DOHH2 (cell line): ENCODE results near the gene GP9.

Experiments
- CTCF ChIP-seq: fragments of 200-600 bp; sonication (generic); IDR thresholded peaks from one replicate; pipeline ENCODE4 v1.5.1; 2014; ENCODE audit warnings: antibody characterized with exemption, mild to moderate bottlenecking, low read depth, low read length; ENCODE audit not compliant: poor library complexity, severe bottlenecking
- EZH2phosphoT487 ChIP-seq: fragments of 200-600 bp; sonication (generic); IDR thresholded peaks from 2 replicates; pipeline ENCODE4 v1.6.1; 2017; ENCODE audit warnings: borderline replicate concordance, mild to moderate bottlenecking, antibody characterized with exemption, low read length, moderate library complexity, mixed read lengths

- TF ChIP-seq CTCF (no peak), EZH2phosphoT487 (no peak)
These were observed 8.7 kb upstream of the GP9 start for GRCh38 chr3:129051871-129052340.
